OCI-LY7 (cell line): ENCODE results near the gene PFDN6. TPM values are rescaled to one million over a fixed set of nuclear protein-coding genes. Genes with fewer than 3 reads are reported as not detected.

ENCODE experiments used
- BruUV-seq: library from RNA; stranded (reverse); fragments of 400-500 nt; replicated peaks from 2 replicates; lab custom pipeline; 2021; lab: Mats Ljungman, UMichigan
- CTCF ChIA-PET: fragments of 300-600 bp; sonication (Branson Sonifier 250); formaldehyde crosslinking; loops from one replicate; lab custom pipeline; 2022; ENCODE audit warnings: antibody characterized with exemption; ENCODE audit not compliant: unreplicated experiment; lab: Charles Lee
- POLR2A ChIA-PET: fragments of 300-600 bp; sonication (Branson Sonifier 250); formaldehyde crosslinking; loops from one replicate; lab custom pipeline; 2022; ENCODE audit warnings: antibody characterized with exemption; lab: Charles Lee
- DNase-seq: peaks from one replicate; pipeline ENCODE4 v3.0.0-alpha.2; 2015; ENCODE audit warnings: low spot score
- H2AFZ ChIP-seq: fragments of 200-600 bp; sonication (generic), shearing (Covaris generic); 2 replicates; pipeline ENCODE4 v1.6.1; 2014; ENCODE audit warnings: mild to moderate bottlenecking, antibody characterized with exemption, low read length, moderate library complexity
- H3K27ac ChIP-seq: fragments of 200-600 bp; sonication (generic); 2 replicates; pipeline ENCODE4 v1.5.1; 2014; ENCODE audit warnings: mixed run types, low read depth, mild to moderate bottlenecking, moderate library complexity, low read length, inconsistent platforms; ENCODE audit not compliant: poor library complexity, severe bottlenecking
- H3K36me3 ChIP-seq: fragments of 200-600 bp; sonication (generic); 2 replicates; pipeline ENCODE4 v1.6.1; 2014; ENCODE audit warnings: mild to moderate bottlenecking, antibody characterized with exemption, low read length, moderate library complexity, mixed read lengths; ENCODE audit not compliant: insufficient read depth
- H3K4me1 ChIP-seq: fragments of 200-600 bp; sonication (generic); 2 replicates; pipeline ENCODE4 v1.5.1; 2014; ENCODE audit warnings: mild to moderate bottlenecking, low read length; ENCODE audit not compliant: insufficient read depth, poor library complexity, severe bottlenecking
- H3K4me2 ChIP-seq: fragments of 200-600 bp; sonication (generic); 2 replicates; pipeline ENCODE4 v1.6.1; 2014; ENCODE audit warnings: mild to moderate bottlenecking, low read length
- H3K4me3 ChIP-seq: fragments of 200-600 bp; sonication (generic); 2 replicates; pipeline ENCODE4 v1.5.1; 2014; ENCODE audit warnings: mild to moderate bottlenecking, low read depth, low read length; ENCODE audit not compliant: poor library complexity, severe bottlenecking
- H3K79me2 ChIP-seq: fragments of 200-600 bp; sonication (generic); 2 replicates; pipeline ENCODE4 v1.6.1; 2016; ENCODE audit warnings: low read depth, mild to moderate bottlenecking, low read length, moderate library complexity, mixed read lengths; ENCODE audit not compliant: insufficient read depth
- H3K9me2 ChIP-seq: fragments of 200-600 bp; sonication (generic); 2 replicates; pipeline ENCODE4 v1.6.1; 2016; ENCODE audit warnings: mild to moderate bottlenecking, low read length, mixed read lengths; ENCODE audit not compliant: insufficient read depth
- H3K9me3 ChIP-seq: fragments of 200-600 bp; sonication (generic); 2 replicates; pipeline ENCODE4 v1.6.1; 2014; ENCODE audit warnings: mild to moderate bottlenecking, mixed run types, low read length, mixed read lengths
- H4K20me1 ChIP-seq: fragments of 200-600 bp; sonication (generic); 2 replicates; pipeline ENCODE4 v1.6.1; 2014; ENCODE audit warnings: mild to moderate bottlenecking, antibody characterized with exemption, low read length, moderate library complexity, mixed read lengths; ENCODE audit not compliant: insufficient read depth
- EZH2phosphoT487 ChIP-seq: fragments of 200-600 bp; sonication (generic); IDR thresholded peaks from 2 replicates; pipeline ENCODE4 v1.6.1; 2018; ENCODE audit warnings: low read depth, borderline replicate concordance, mild to moderate bottlenecking, mixed run types, antibody characterized with exemption, low read length, moderate library complexity, mixed read lengths
- intact Hi-C: fragments of 100-400 bp; cut with micrococcal nuclease; formaldehyde crosslinking; loops from one replicate; pipeline ENCODE4 v1.10.0; 2022; ENCODE audit not compliant: unreplicated experiment
- total RNA-seq, 2 experiments: library from RNA; depleted of rRNA in 1 of 2; stranded (reverse); fragments of >200 nt in 1 of 2; shearing (Covaris generic) in 1 of 2; gene quantifications; 2 replicates each; pipeline ENCODE4 v1.2.3, GENCODE V29; 2014 to 2022
- TF ChIP-seq, protein P1 (sequence below): fragments of 200-600 bp; sonication (generic); conservative IDR thresholded peaks from 2 replicates; pipeline ENCODE4 v1.5.1; 2014; ENCODE audit warnings: mild to moderate bottlenecking, antibody characterized with exemption, low read length, moderate library complexity, mixed read lengths

PFDN6 gene
- total RNA-seq, 2 experiments from 2014 or later: 72.5 to 90.6 TPM

- H3K27ac ChIP-seq: peak overlapping the region; percentile 79
- H3K79me2 ChIP-seq: peaks cover 45% of the 10 kb centered on the region
- H3K4me3 ChIP-seq: peak overlapping the region; percentile 88
- DNase-seq: no peak
- H3K36me3 ChIP-seq: peaks cover 44% of the 10 kb centered on the region
- no peaks in the 10 kb centered on the region for H4K20me1 ChIP-seq
- H3K9me2 ChIP-seq: no peaks in the 10 kb centered on the region
- H3K4me2 ChIP-seq: peak overlapping the region; percentile 84
- intact Hi-C loops: no loop called here
- H2AFZ ChIP-seq: no peak overlapping the region
- CTCF ChIA-PET: no interaction called here
- no peak for TF ChIP-seq EZH2phosphoT487
- TF ChIP-seq, protein P1, sequence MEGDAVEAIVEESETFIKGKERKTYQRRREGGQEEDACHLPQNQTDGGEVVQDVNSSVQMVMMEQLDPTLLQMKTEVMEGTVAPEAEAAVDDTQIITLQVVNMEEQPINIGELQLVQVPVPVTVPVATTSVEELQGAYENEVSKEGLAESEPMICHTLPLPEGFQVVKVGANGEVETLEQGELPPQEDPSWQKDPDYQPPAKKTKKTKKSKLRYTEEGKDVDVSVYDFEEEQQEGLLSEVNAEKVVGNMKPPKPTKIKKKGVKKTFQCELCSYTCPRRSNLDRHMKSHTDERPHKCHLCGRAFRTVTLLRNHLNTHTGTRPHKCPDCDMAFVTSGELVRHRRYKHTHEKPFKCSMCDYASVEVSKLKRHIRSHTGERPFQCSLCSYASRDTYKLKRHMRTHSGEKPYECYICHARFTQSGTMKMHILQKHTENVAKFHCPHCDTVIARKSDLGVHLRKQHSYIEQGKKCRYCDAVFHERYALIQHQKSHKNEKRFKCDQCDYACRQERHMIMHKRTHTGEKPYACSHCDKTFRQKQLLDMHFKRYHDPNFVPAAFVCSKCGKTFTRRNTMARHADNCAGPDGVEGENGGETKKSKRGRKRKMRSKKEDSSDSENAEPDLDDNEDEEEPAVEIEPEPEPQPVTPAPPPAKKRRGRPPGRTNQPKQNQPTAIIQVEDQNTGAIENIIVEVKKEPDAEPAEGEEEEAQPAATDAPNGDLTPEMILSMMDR: no peak
- no TSS peak for BruUV-seq
- POLR2A ChIA-PET: no interaction called here
- H3K9me3 ChIP-seq: no peaks in the 10 kb centered on the region
- H3K4me1 ChIP-seq: peaks cover 56% of the 10 kb centered on the region
Measured at GRCh38 chr6:33320315-33321181, 31.1 kb downstream of the PFDN6 start.

DNA sequence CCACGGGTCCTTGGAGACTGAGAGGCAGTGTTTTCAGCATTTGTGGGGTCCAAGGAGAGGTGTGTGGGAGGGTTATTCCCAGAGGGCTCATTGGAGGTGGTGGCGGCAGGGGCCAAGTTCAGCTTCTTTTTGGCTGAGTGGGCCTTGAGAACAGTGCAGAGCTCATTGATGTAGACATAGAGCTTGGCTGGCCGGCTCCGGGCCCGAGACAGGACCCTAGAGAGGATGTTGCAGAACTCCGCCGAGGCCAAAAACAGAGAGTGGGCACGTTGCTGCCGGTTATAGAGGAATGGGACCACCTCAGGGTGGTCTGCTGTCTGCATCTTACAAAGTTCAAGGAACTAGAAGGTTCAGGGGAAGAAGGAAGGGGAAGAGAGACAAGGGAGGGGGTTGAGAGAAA lies 31.8 kb downstream of the PFDN6 start:
- Histone ChIP-seq H4K20me1 (no peaks in the 10 kb centered on the region), H3K27ac (peak overlapping the region; percentile 98), H3K4me3 (peak overlapping the region; percentile 88), H2AFZ (no peak overlapping the region), H3K9me2 (no peaks in the 10 kb centered on the region), H3K4me1 (peaks cover 63% of the 10 kb centered on the region), H3K36me3 (peaks cover 43% of the 10 kb centered on the region), H3K79me2 (peaks cover 45% of the 10 kb centered on the region), H3K4me2 (peak overlapping the region; percentile 84), H3K9me3 (no peaks in the 10 kb centered on the region)
- intact Hi-C loops: no loop called here
- ChIA-PET CTCF (interaction anchor here (0.7 kb wide), 1 partner anchor 105 kb away, joined by 3 read pairs; no protein-coding TSS in a partner anchor), POLR2A (interaction anchor here (0.6 kb wide), 1 partner anchor 97 kb away, joined by 3 read pairs; no protein-coding TSS in a partner anchor)
- no peak for DNase-seq
- no TSS peak for BruUV-seq
- TF ChIP-seq, protein P1: no peak
- no peak for TF ChIP-seq EZH2phosphoT487

DNA sequence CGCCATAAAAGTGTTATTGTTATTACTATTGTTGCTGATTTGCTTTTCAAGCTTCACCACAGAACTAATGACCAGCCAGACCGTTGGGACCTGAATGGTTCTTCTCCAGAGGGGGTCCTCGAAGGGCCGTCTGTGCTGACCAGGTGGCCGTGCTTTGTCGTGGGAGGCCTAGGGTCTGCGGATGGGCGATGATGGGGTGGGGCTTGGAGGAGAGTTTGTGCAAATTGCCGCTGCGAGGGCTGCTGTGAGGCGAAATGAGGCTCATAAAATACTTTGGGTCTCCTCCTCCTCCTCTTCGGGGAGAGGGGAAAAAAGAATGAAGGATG lies 34.2 kb downstream of the PFDN6 start:
- Histone ChIP-seq H3K9me3 (no peaks in the 10 kb centered on the region), H3K9me2 (no peaks in the 10 kb centered on the region), H3K79me2 (peaks cover 41% of the 10 kb centered on the region), H2AFZ (no peak overlapping the region), H3K36me3 (peaks cover 34% of the 10 kb centered on the region), H3K4me2 (peak overlapping the region; percentile 93), H3K4me3 (peak overlapping the region; percentile 88), H3K27ac (peak overlapping the region; percentile 98), H3K4me1 (peaks cover 56% of the 10 kb centered on the region), H4K20me1 (no peaks in the 10 kb centered on the region)
- TF ChIP-seq, protein P1: no peak
- no peak for TF ChIP-seq EZH2phosphoT487
- POLR2A ChIA-PET: interaction anchor here (0.5 to 1.8 kb wide), 4 partner anchors 10 to 371 kb away, joined by 3 to 12 read pairs (median 4); partner anchors contain the start of gene HLA-DMA
- no TSS peak for BruUV-seq
- CTCF ChIA-PET: no interaction called here
- intact Hi-C loops: no loop called here
- no peak for DNase-seq
